HepG2 (cell line): ENCODE results near the gene UCP2. TPM values are rescaled to one million over a fixed set of nuclear protein-coding genes. Genes with fewer than 3 reads are reported as not detected.

Experiments
- CENPT ChIP-seq: sonication (generic); formaldehyde crosslinking; IDR thresholded peaks from 2 replicates; pipeline ENCODE4 v1.8.0; 2022; ENCODE audit warnings: low read depth, mild to moderate bottlenecking, moderate library complexity, missing genetic modification reagents
- SMC3 ChIP-seq: IDR thresholded peaks from 2 replicates; pipeline ENCODE4 v1.6.1; 2011; ENCODE audit warnings: low read length, improper control_type of control experiment
- polyA plus RNA-seq, 8 experiments: library from polyadenylated mRNA; depleted of rRNA in 3 of 8; stranded (reverse) in 7 of 8; unstranded in 1 of 8; fragments of >200 nt; fragmentation: Illumina TruSeq in 4 of 8; extraction: Trizol in 4 of 8; gene quantifications; 2 replicates each; pipeline versions ENCODE4 v1.2.1 to v1.2.3, GENCODE V29; 2011 to 2016; ENCODE audit warnings: low read depth in 4 of 8, missing spikeins in 1 of 8, mixed read lengths in 1 of 8; ENCODE audit not compliant: insufficient read depth in 1 of 8
- total RNA-seq, 5 experiments: library from RNA; depleted of rRNA; stranded (reverse); fragments of >200 nt; fragmentation: Illumina TruSeq; extraction: Trizol; gene quantifications; 2 replicates each; pipeline ENCODE4 v1.2.3, GENCODE V29; 2016; ENCODE audit warnings: low read depth in 1 of 5
- TF ChIP-seq, protein P1 (sequence below): sonication (generic); formaldehyde crosslinking; IDR thresholded peaks from 2 replicates; pipeline ENCODE4 v1.5.0; 2020; ENCODE audit warnings: missing genetic modification reagents
- TF ChIP-seq, protein P2 (sequence below): sonication (generic); formaldehyde crosslinking; conservative IDR thresholded peaks from 2 replicates; pipeline ENCODE4 v1.4.0; 2020; ENCODE audit warnings: missing genetic modification reagents
- TF ChIP-seq, protein P3 (sequence below): sonication (generic); formaldehyde crosslinking; conservative IDR thresholded peaks from 2 replicates; pipeline ENCODE4 v1.4.0; 2020; ENCODE audit warnings: missing genetic modification reagents
- TF ChIP-seq, protein P4 (sequence below): IDR thresholded peaks from 2 replicates; pipeline ENCODE4 v1.6.1; 2016; ENCODE audit warnings: low read depth, borderline replicate concordance
- TF ChIP-seq, protein P5 (sequence below): IDR thresholded peaks from 2 replicates; pipeline ENCODE4 v1.6.1; 2016

UCP2 gene
- total and polyA plus RNA-seq, 2 of the 13 experiments (the other 11 are each of a cell fraction or from before 2014, with no cell fraction given) = 2.7 to 3.2 TPM

DNA sequence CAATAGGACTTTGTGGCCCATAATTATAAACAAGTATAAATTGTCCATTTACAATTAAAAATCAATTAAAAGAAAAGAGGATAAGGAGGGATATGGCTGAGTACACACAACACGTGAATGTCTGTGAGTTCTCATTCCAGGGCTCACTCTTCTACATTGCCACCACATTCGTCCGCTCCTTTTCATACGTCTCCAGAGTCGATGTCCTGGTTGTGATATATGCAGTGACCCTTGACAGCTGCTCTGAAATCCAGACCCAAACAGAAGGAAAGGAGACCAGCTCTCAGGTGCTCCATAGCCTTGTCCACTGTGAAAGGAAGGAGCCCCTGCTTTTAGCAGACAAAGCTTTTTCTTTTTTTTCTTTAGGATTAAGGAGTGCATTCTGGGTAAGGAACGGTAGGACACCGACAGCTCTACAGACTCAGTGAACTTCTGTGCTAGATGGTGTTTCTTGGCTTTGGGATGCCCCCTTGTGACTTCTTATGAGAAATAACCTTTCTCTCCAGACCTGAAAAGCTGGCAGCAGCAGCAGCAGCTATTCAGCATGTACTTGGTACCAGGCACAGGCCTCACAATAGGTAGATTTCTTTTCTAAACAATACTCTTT, 51.5 kb downstream of the UCP2 start (continued):
- TF ChIP-seq CENPT (CRISPR knock-in tag) = no peak
- TF ChIP-seq, protein P1, sequence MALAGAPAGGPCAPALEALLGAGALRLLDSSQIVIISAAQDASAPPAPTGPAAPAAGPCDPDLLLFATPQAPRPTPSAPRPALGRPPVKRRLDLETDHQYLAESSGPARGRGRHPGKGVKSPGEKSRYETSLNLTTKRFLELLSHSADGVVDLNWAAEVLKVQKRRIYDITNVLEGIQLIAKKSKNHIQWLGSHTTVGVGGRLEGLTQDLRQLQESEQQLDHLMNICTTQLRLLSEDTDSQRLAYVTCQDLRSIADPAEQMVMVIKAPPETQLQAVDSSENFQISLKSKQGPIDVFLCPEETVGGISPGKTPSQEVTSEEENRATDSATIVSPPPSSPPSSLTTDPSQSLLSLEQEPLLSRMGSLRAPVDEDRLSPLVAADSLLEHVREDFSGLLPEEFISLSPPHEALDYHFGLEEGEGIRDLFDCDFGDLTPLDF = no peak
- TF ChIP-seq, protein P2, sequence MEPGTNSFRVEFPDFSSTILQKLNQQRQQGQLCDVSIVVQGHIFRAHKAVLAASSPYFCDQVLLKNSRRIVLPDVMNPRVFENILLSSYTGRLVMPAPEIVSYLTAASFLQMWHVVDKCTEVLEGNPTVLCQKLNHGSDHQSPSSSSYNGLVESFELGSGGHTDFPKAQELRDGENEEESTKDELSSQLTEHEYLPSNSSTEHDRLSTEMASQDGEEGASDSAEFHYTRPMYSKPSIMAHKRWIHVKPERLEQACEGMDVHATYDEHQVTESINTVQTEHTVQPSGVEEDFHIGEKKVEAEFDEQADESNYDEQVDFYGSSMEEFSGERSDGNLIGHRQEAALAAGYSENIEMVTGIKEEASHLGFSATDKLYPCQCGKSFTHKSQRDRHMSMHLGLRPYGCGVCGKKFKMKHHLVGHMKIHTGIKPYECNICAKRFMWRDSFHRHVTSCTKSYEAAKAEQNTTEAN (CRISPR knock-in tag) = no peak
- TF ChIP-seq, protein P3, sequence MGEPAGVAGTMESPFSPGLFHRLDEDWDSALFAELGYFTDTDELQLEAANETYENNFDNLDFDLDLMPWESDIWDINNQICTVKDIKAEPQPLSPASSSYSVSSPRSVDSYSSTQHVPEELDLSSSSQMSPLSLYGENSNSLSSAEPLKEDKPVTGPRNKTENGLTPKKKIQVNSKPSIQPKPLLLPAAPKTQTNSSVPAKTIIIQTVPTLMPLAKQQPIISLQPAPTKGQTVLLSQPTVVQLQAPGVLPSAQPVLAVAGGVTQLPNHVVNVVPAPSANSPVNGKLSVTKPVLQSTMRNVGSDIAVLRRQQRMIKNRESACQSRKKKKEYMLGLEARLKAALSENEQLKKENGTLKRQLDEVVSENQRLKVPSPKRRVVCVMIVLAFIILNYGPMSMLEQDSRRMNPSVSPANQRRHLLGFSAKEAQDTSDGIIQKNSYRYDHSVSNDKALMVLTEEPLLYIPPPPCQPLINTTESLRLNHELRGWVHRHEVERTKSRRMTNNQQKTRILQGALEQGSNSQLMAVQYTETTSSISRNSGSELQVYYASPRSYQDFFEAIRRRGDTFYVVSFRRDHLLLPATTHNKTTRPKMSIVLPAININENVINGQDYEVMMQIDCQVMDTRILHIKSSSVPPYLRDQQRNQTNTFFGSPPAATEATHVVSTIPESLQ (CRISPR knock-in tag) = no peak
- peak; percentile 22; the same call in 1 of the 2 replicates for TF ChIP-seq SMC3
- TF ChIP-seq, protein P4, sequence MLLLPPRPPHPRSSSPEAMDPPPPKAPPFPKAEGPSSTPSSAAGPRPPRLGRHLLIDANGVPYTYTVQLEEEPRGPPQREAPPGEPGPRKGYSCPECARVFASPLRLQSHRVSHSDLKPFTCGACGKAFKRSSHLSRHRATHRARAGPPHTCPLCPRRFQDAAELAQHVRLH (CRISPR knock-in tag) = no peak
- TF ChIP-seq, protein P5, sequence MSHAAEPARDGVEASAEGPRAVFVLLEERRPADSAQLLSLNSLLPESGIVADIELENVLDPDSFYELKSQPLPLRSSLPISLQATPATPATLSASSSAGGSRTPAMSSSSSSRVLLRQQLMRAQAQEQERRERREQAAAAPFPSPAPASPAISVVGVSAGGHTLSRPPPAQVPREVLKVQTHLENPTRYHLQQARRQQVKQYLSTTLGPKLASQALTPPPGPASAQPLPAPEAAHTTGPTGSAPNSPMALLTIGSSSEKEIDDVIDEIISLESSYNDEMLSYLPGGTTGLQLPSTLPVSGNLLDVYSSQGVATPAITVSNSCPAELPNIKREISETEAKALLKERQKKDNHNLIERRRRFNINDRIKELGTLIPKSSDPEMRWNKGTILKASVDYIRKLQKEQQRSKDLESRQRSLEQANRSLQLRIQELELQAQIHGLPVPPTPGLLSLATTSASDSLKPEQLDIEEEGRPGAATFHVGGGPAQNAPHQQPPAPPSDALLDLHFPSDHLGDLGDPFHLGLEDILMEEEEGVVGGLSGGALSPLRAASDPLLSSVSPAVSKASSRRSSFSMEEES (CRISPR knock-in tag) = no peak
